Activated CD4-positive, alpha-beta T cell treated with anti-CD3 and anti-CD28 coated beads for 36 hours (primary cell): ENCODE measurements around the gene CHD3. TPM values are rescaled to one million over a fixed set of nuclear protein-coding genes. Genes with fewer than 3 reads are reported as not detected.
A peak's percentile ranks its signal among the peaks of the same experiment; 100 is the strongest.

Experiments used
- ATAC-seq: fragments of 200-7000 bp; cut with Tn5 transposase; one replicate; pipeline ENCODE4 v1.10.0; 2021; ENCODE audit warnings: mild to moderate bottlenecking, moderate library complexity
- CTCF ChIA-PET: fragments of 350-600 bp; sonication (Branson Sonifier 250); formaldehyde crosslinking; loops from one replicate; lab custom pipeline; 2021; ENCODE audit warnings: antibody characterized with exemption; lab: Charles Lee
- POLR2A ChIA-PET: fragments of 350-600 bp; sonication (Branson Sonifier 250); formaldehyde crosslinking; loops from one replicate; lab custom pipeline; 2021; ENCODE audit warnings: antibody characterized with exemption, inconsistent platforms; lab: Charles Lee
- DNase-seq: peaks from one replicate; pipeline ENCODE4 v3.0.0-alpha.2; 2020
- H3K27ac Mint-ChIP-seq: one replicate; pipeline ENCODE4 v1.8.0; 2021; ENCODE audit warnings: mixed read lengths
- H3K27me3 Mint-ChIP-seq: one replicate; pipeline ENCODE4 v1.8.0; 2021; ENCODE audit warnings: mixed read lengths
- H3K36me3 Mint-ChIP-seq: one replicate; pipeline ENCODE4 v1.8.0; 2021; ENCODE audit warnings: low read depth, mixed read lengths
- H3K4me1 Mint-ChIP-seq: one replicate; pipeline ENCODE4 v1.8.0; 2021; ENCODE audit warnings: mixed read lengths
- H3K4me3 Mint-ChIP-seq: one replicate; pipeline ENCODE4 v1.8.0; 2021; ENCODE audit warnings: mild to moderate bottlenecking, moderate library complexity, mixed read lengths
- H3K9me3 Mint-ChIP-seq: one replicate; pipeline ENCODE4 v1.8.0; 2021; ENCODE audit warnings: low read depth, mixed read lengths
- intact Hi-C, 2 experiments: fragments of 100-400 bp; cut with DNase I in 1 of 2; cut with micrococcal nuclease in 1 of 2; formaldehyde crosslinking; loops; one replicate each; pipeline versions ENCODE4 v1.14.2 to v1.15.1; 2022 to 2024; cut with DNase I, micrococcal nuclease
- total RNA-seq, 2 experiments: library from RNA; stranded (reverse); gene quantifications; one replicate each; pipeline ENCODE4 v1.2.3, GENCODE V29; 2021

The CHD3 gene
- total RNA-seq, 2 experiments from 2014 or later, result 145 to 161 TPM

GRCh38 chr17:7932483-7932891 is 43.9 kb downstream of the CHD3 start:
- peak overlapping the region; percentile 96 for H3K27ac Mint-ChIP-seq
- H3K4me3 Mint-ChIP-seq, result peak overlapping the region; percentile 95
- H3K36me3 Mint-ChIP-seq, result peaks cover 39% of the 10 kb centered on the region
- intact Hi-C loops, result loop anchor here (1.0 to 5.0 kb wide), 17 partner anchors 10 to 680 kb away; partner anchors contain the start of genes CTC1 (in 1 of the 2), CTDNEP1 (in 1 of the 2), ELP5 (in 1 of the 2) and KRABD2 (in 1 of the 2)
- ChIA-PET CTCF (interaction anchor here (0.6 to 7.0 kb wide), 16 partner anchors 12 to 195 kb away, joined by 3 to 58 read pairs (median 4); partner anchors contain the start of gene RNF227), POLR2A (interaction anchor here (0.6 to 4.1 kb wide), 9 partner anchors 8 to 448 kb away, joined by 3 to 25 read pairs (median 5); partner anchors contain the start of genes KDM6B, NAA38, RNF227 and TP53)
- no peaks in the 10 kb centered on the region for H3K27me3 Mint-ChIP-seq
- ATAC-seq, result peak; percentile 31
- H3K9me3 Mint-ChIP-seq, result no peaks in the 10 kb centered on the region
- H3K4me1 Mint-ChIP-seq, result peaks cover 45% of the 10 kb centered on the region
- DNase-seq, result peak; percentile 44

- H3K36me3 Mint-ChIP-seq, result peaks cover 38% of the 10 kb centered on the region
Measured at GRCh38 chr17:7932949-7933348, 44.4 kb downstream of the CHD3 start.

GRCh38 chr17:7935859-7936258 is 47.3 kb downstream of the CHD3 start:
- no peak overlapping the region for H3K27ac Mint-ChIP-seq
- no peak for ATAC-seq
- DNase-seq, result no peak
- CTCF ChIA-PET, result interaction anchor here (0.7 to 7.0 kb wide), 6 partner anchors 9 to 66 kb away, joined by 3 to 49 read pairs (median 5); partner anchors contain the start of gene RNF227
- peaks cover 49% of the 10 kb centered on the region for H3K36me3 Mint-ChIP-seq
- peaks cover 32% of the 10 kb centered on the region for H3K4me1 Mint-ChIP-seq
- intact Hi-C loops, result no loop called here
- POLR2A ChIA-PET, result interaction anchor here (0.6 kb wide), 1 partner anchor 805 kb away, joined by 4 read pairs; no protein-coding TSS in a partner anchor
- H3K9me3 Mint-ChIP-seq, result no peaks in the 10 kb centered on the region
- no peaks in the 10 kb centered on the region for H3K27me3 Mint-ChIP-seq
- no peak overlapping the region for H3K4me3 Mint-ChIP-seq

More at GRCh38 chr17:7932949-7933348, 44.4 kb downstream of the CHD3 start:
- intact Hi-C loops, result loop anchor here (1.0 to 5.0 kb wide), 17 partner anchors 11 to 681 kb away; partner anchors contain the start of genes CTC1 (in 1 of the 2), CTDNEP1 (in 1 of the 2), ELP5 (in 1 of the 2) and KRABD2 (in 1 of the 2)
- DNase-seq, result peak; percentile 51
- peak overlapping the region; percentile 95 for H3K4me3 Mint-ChIP-seq
- peaks cover 45% of the 10 kb centered on the region for H3K4me1 Mint-ChIP-seq
- POLR2A ChIA-PET, result interaction anchor here (0.6 to 4.1 kb wide), 4 partner anchors 17 to 318 kb away, joined by 3 to 25 read pairs (median 4); partner anchors contain the start of gene RNF227
- CTCF ChIA-PET, result interaction anchor here (0.6 to 7.0 kb wide), 15 partner anchors 12 to 177 kb away, joined by 3 to 58 read pairs (median 4); partner anchors contain the start of gene RNF227
- no peak for ATAC-seq
- H3K9me3 Mint-ChIP-seq, result no peaks in the 10 kb centered on the region
- H3K27me3 Mint-ChIP-seq, result no peaks in the 10 kb centered on the region
- H3K27ac Mint-ChIP-seq, result peak overlapping the region; percentile 96

- Mint-ChIP-seq H3K27ac (no peak overlapping the region), H3K4me1 (peaks cover 6% of the 10 kb centered on the region), H3K27me3 (no peaks in the 10 kb centered on the region), H3K36me3 (peaks cover 59% of the 10 kb centered on the region), H3K4me3 (no peak overlapping the region), H3K9me3 (no peaks in the 10 kb centered on the region)
- DNase-seq (no peak), ATAC-seq (no peak)
- ChIA-PET POLR2A (no interaction called here), CTCF (interaction anchor here (0.5 to 2.2 kb wide), 7 partner anchors 9 to 154 kb away, joined by 3 to 9 read pairs (median 3); no protein-coding TSS in a partner anchor)
- intact Hi-C loops, result no loop called here
Measured at GRCh38 chr17:7940034-7940433, 51.4 kb downstream of the CHD3 start.

- POLR2A ChIA-PET, result interaction anchor here (0.6 kb wide), 1 partner anchor 9 kb away, joined by 4 read pairs; the partner anchor contains the start of genes CNTROB and TRAPPC1
- DNase-seq (no peak), ATAC-seq (no peak)
- Mint-ChIP-seq H3K9me3 (no peaks in the 10 kb centered on the region), H3K4me3 (no peak overlapping the region), H3K36me3 (peaks cover 57% of the 10 kb centered on the region), H3K27ac (no peak overlapping the region), H3K27me3 (no peaks in the 10 kb centered on the region), H3K4me1 (peaks cover 3% of the 10 kb centered on the region)
- intact Hi-C loops, result no loop called here
- CTCF ChIA-PET, result interaction anchor here (0.5 to 2.2 kb wide), 5 partner anchors 43 to 564 kb away, joined by 3 to 9 read pairs (median 5); no protein-coding TSS in a partner anchor
Measured at GRCh38 chr17:7940743-7941142, 52.2 kb downstream of the CHD3 start.

GRCh38 chr17:7943291-7943690 is 54.7 kb downstream of the CHD3 start:
- Mint-ChIP-seq H3K27ac (no peak overlapping the region), H3K4me3 (no peak overlapping the region), H3K9me3 (no peaks in the 10 kb centered on the region), H3K36me3 (peaks cover 55% of the 10 kb centered on the region), H3K27me3 (no peaks in the 10 kb centered on the region), H3K4me1 (no peaks in the 10 kb centered on the region)
- no peak for ATAC-seq
- intact Hi-C loops, result no loop called here
- DNase-seq, result no peak
- ChIA-PET POLR2A (no interaction called here), CTCF (interaction anchor here (1.4 to 2.8 kb wide), 2 partner anchors 10 to 80 kb away, joined by 3 to 25 read pairs; partner anchors contain the start of genes CNTROB and TRAPPC1)

GRCh38 chr17:7944326-7944725 is 55.7 kb downstream of the CHD3 start:
- H3K27me3 Mint-ChIP-seq, result no peaks in the 10 kb centered on the region
- H3K27ac Mint-ChIP-seq, result no peak overlapping the region
- no peak overlapping the region for H3K4me3 Mint-ChIP-seq
- no peaks in the 10 kb centered on the region for H3K4me1 Mint-ChIP-seq
- intact Hi-C loops, result no loop called here
- DNase-seq (no peak), ATAC-seq (no peak)
- peaks cover 62% of the 10 kb centered on the region for H3K36me3 Mint-ChIP-seq
- no peaks in the 10 kb centered on the region for H3K9me3 Mint-ChIP-seq
- ChIA-PET POLR2A (interaction anchor here (0.7 kb wide), 1 partner anchor 1535 kb away, joined by 4 read pairs; no protein-coding TSS in a partner anchor), CTCF (interaction anchor here (0.5 to 2.8 kb wide), 7 partner anchors 10 to 172 kb away, joined by 3 to 25 read pairs (median 4); partner anchors contain the start of genes CNTROB and TRAPPC1)

- H3K4me3 Mint-ChIP-seq, result no peak overlapping the region
- H3K27me3 Mint-ChIP-seq, result no peaks in the 10 kb centered on the region
- ATAC-seq (no peak), DNase-seq (no peak)
- peaks cover 58% of the 10 kb centered on the region for H3K36me3 Mint-ChIP-seq
- no peak overlapping the region for H3K27ac Mint-ChIP-seq
- ChIA-PET CTCF (interaction anchor here (0.6 to 2.8 kb wide), 6 partner anchors 9 to 1033 kb away, joined by 3 to 25 read pairs (median 3); partner anchors contain the start of genes CNTROB and TRAPPC1), POLR2A (no interaction called here)
- no peaks in the 10 kb centered on the region for H3K9me3 Mint-ChIP-seq
- peaks cover 3% of the 10 kb centered on the region for H3K4me1 Mint-ChIP-seq
- intact Hi-C loops, result no loop called here
Measured at GRCh38 chr17:7945651-7946050, 57.1 kb downstream of the CHD3 start.

- peaks cover 55% of the 10 kb centered on the region for H3K36me3 Mint-ChIP-seq
- POLR2A ChIA-PET, result no interaction called here
Measured at GRCh38 chr17:7946441-7946840, 57.9 kb downstream of the CHD3 start.

GRCh38 chr17:7947651-7948050 is 59.1 kb downstream of the CHD3 start:
- ATAC-seq (no peak), DNase-seq (no peak)
- intact Hi-C loops, result no loop called here
- Mint-ChIP-seq H3K4me1 (peaks cover 17% of the 10 kb centered on the region), H3K36me3 (peaks cover 55% of the 10 kb centered on the region), H3K27me3 (no peaks in the 10 kb centered on the region), H3K9me3 (no peaks in the 10 kb centered on the region), H3K27ac (no peak overlapping the region), H3K4me3 (no peak overlapping the region)
- POLR2A ChIA-PET, result interaction anchor here (0.6 kb wide), 1 partner anchor 25 kb away, joined by 3 read pairs; no protein-coding TSS in a partner anchor
- CTCF ChIA-PET, result interaction anchor here (0.7 to 1.3 kb wide), 5 partner anchors 15 to 110 kb away, joined by 3 to 4 read pairs (median 3); no protein-coding TSS in a partner anchor

More at GRCh38 chr17:7946441-7946840, 57.9 kb downstream of the CHD3 start:
- DNase-seq (no peak), ATAC-seq (no peak)
- CTCF ChIA-PET, result interaction anchor here (1.1 to 1.2 kb wide), 2 partner anchors 111 to 203 kb away, joined by 3 read pairs; no protein-coding TSS in a partner anchor
- Mint-ChIP-seq H3K4me1 (peaks cover 10% of the 10 kb centered on the region), H3K9me3 (no peaks in the 10 kb centered on the region), H3K27ac (no peak overlapping the region), H3K4me3 (no peak overlapping the region), H3K27me3 (no peaks in the 10 kb centered on the region)
- intact Hi-C loops, result no loop called here

GRCh38 chr17:7950578-7950977 is 62.0 kb downstream of the CHD3 start:
- H3K27ac Mint-ChIP-seq, result peak overlapping the region; percentile 32
- CTCF ChIA-PET, result no interaction called here
- no peak for ATAC-seq

More at GRCh38 chr17:7950578-7950977, 62.0 kb downstream of the CHD3 start:
- no peaks in the 10 kb centered on the region for H3K27me3 Mint-ChIP-seq
- peaks cover 22% of the 10 kb centered on the region for H3K4me1 Mint-ChIP-seq
- peaks cover 33% of the 10 kb centered on the region for H3K36me3 Mint-ChIP-seq
- intact Hi-C loops, result loop anchor here (2.0 kb wide), 2 partner anchors 18 to 38 kb away; partner anchors contain the start of gene CNTROB (in 1 of the 2)
- DNase-seq, result no peak
- H3K4me3 Mint-ChIP-seq, result no peak overlapping the region
- POLR2A ChIA-PET, result no interaction called here
- H3K9me3 Mint-ChIP-seq, result no peaks in the 10 kb centered on the region
